Mesenchymal stem cell (in vitro differentiated cells and primary cell): ENCODE measurements around the gene GPRC5A.

Experiments
- DNase-seq: peaks from one replicate; pipeline ENCODE4 v3.0.0-alpha.2; 2013
- H2AFZ ChIP-seq: one replicate; pipeline ENCODE4 v1.6.1; 2013; ENCODE audit warnings: low read depth, mild to moderate bottlenecking, control low read depth, inconsistent platforms, low read length, moderate library complexity
- H2AK5ac ChIP-seq: 2 replicates; pipeline ENCODE4 v1.6.1; 2013; ENCODE audit warnings: low read length, moderate library complexity, mild to moderate bottlenecking, inconsistent platforms; ENCODE audit not compliant: severe bottlenecking
- H2BK120ac ChIP-seq: one replicate; pipeline ENCODE4 v1.6.1; 2013; ENCODE audit warnings: low read depth, mild to moderate bottlenecking, inconsistent platforms, low read length, moderate library complexity
- H2BK12ac ChIP-seq, 2 experiments: one replicate each; pipeline ENCODE4 v1.6.1; 2013; ENCODE audit warnings: inconsistent platforms in 2 of 2, low read length in 2 of 2, mild to moderate bottlenecking in 2 of 2, moderate library complexity in 2 of 2, control low read depth in 1 of 2
- H2BK15ac ChIP-seq: one replicate; pipeline ENCODE4 v1.6.1; 2013; ENCODE audit warnings: mild to moderate bottlenecking, low read depth, inconsistent platforms; ENCODE audit not compliant: poor library complexity, severe bottlenecking
- H2BK5ac ChIP-seq: 2 replicates; pipeline ENCODE4 v1.6.1; 2013; ENCODE audit warnings: low read depth, mild to moderate bottlenecking, low read length, control low read depth, inconsistent platforms; ENCODE audit not compliant: poor library complexity, severe bottlenecking
- H3K14ac ChIP-seq, 2 experiments: one replicate each; pipeline ENCODE4 v1.6.1; 2013; ENCODE audit warnings: inconsistent platforms in 2 of 2, low read length in 2 of 2, control low read depth in 1 of 2, mild to moderate bottlenecking in 1 of 2, moderate library complexity in 1 of 2
- H3K18ac ChIP-seq, 2 experiments: one replicate each; pipeline ENCODE4 v1.6.1; 2013; ENCODE audit warnings: inconsistent platforms in 2 of 2, low read length in 2 of 2, control low read depth in 1 of 2, low read depth in 1 of 2, mild to moderate bottlenecking in 1 of 2
- H3K23ac ChIP-seq, 2 experiments: one replicate each; pipeline ENCODE4 v1.6.1; 2013; ENCODE audit warnings: inconsistent platforms in 2 of 2, low read length in 2 of 2, mild to moderate bottlenecking in 2 of 2, moderate library complexity in 2 of 2, control low read depth in 1 of 2
- H3K27ac ChIP-seq: 2 replicates; pipeline ENCODE4 v1.5.1; 2013; ENCODE audit warnings: mild to moderate bottlenecking, moderate library complexity, low read length, control low read depth, inconsistent platforms; ENCODE audit not compliant: poor library complexity, severe bottlenecking
- H3K27me3 ChIP-seq, 2 experiments: 2 replicates each; pipeline versions ENCODE4 v1.6.1 to v1.7.0; 2013; ENCODE audit warnings: low read length in 2 of 2, mild to moderate bottlenecking in 2 of 2, moderate library complexity in 2 of 2, control low read depth in 1 of 2, inconsistent platforms in 1 of 2; ENCODE audit not compliant: control insufficient read depth in 1 of 2, insufficient read depth in 1 of 2
- H3K36me3 ChIP-seq, 2 experiments: 2 replicates each; pipeline versions ENCODE4 v1.6.1 to v1.7.0; 2013; ENCODE audit warnings: low read length in 2 of 2, control low read depth in 1 of 2, inconsistent platforms in 1 of 2, low read depth in 1 of 2, mild to moderate bottlenecking in 1 of 2; ENCODE audit not compliant: insufficient read depth in 2 of 2, control insufficient read depth in 1 of 2
- H3K4ac ChIP-seq, 2 experiments: one replicate each; pipeline ENCODE4 v1.6.1; 2013; ENCODE audit warnings: inconsistent platforms in 2 of 2, low read length in 2 of 2, mild to moderate bottlenecking in 2 of 2, moderate library complexity in 2 of 2, control low read depth in 1 of 2, low read depth in 1 of 2
- H3K4me1 ChIP-seq: 2 replicates; pipeline ENCODE4 v1.6.1; 2013; ENCODE audit warnings: low read depth, low read length, control low read depth; ENCODE audit not compliant: control insufficient read depth, insufficient read depth
- H3K4me2 ChIP-seq: 2 replicates; pipeline ENCODE4 v1.6.1; 2013; ENCODE audit warnings: low read length, mild to moderate bottlenecking, inconsistent platforms; ENCODE audit not compliant: poor library complexity, severe bottlenecking
- H3K4me3 ChIP-seq, 2 experiments: 2 replicates each; pipeline versions ENCODE4 v1.5.1 to v1.7.0; 2013; ENCODE audit warnings: low read length in 2 of 2, mild to moderate bottlenecking in 2 of 2, control low read depth in 1 of 2, low read depth in 1 of 2; ENCODE audit not compliant: insufficient read depth in 1 of 2
- H3K79me1 ChIP-seq: replicated peaks from 2 replicates; pipeline ENCODE4 v1.6.1; 2013; ENCODE audit warnings: mild to moderate bottlenecking, control low read depth, low read length, inconsistent platforms; ENCODE audit not compliant: poor library complexity, severe bottlenecking
- H3K9ac ChIP-seq: 2 replicates; pipeline ENCODE4 v1.7.0; 2013; ENCODE audit warnings: mild to moderate bottlenecking, low read length, moderate library complexity
- H3K9me3 ChIP-seq: 2 replicates; pipeline ENCODE4 v1.7.0; 2013; ENCODE audit warnings: mild to moderate bottlenecking, low read length; ENCODE audit not compliant: control insufficient read depth
- H4K8ac ChIP-seq: one replicate; pipeline ENCODE4 v1.6.1; 2013; ENCODE audit warnings: inconsistent platforms, mild to moderate bottlenecking, low read length, moderate library complexity
- H4K91ac ChIP-seq: one replicate; pipeline ENCODE4 v1.6.1; 2013; ENCODE audit warnings: mild to moderate bottlenecking, low read length, inconsistent platforms
- WGBS: methylation state at CpG from one replicate; pipeline ENCODE4 v1.1.7; 2013; ENCODE audit warnings: mixed read lengths; 5-methylcytosine and 5-hydroxymethylcytosine counted together

The GPRC5A gene

DNA sequence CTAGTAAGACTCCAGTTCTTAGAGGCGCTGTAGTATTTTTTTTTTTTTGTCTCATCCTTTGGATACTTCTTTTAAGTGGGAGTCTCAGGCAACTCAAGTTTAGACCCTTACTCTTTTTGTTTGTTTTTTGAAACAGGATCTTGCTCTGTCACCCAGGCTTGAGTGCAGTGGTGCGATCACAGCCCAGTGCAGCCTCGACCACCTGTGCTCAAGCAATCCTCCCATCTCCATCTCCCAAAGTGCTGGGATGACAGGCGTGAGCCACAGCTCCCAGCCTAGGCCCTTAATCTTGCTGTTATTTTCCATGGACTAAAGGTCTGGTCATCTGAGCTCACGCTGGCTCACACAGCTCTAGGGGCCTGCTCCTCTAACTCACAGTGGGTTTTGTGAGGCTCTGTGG lies 21.3 kb downstream of the GPRC5A start:
- H3K36me3 ChIP-seq = peaks cover 12 to 19% of the 10 kb centered on the region in 2 experiments
- H3K9ac ChIP-seq = no peak overlapping the region
- no peak overlapping the region for H2BK120ac ChIP-seq
- H3K14ac ChIP-seq = no peak overlapping the region
- no peak overlapping the region for H3K4me3 ChIP-seq
- H3K4me1 ChIP-seq = no peaks in the 10 kb centered on the region
- no peak overlapping the region for H2BK15ac ChIP-seq
- no peak overlapping the region for H4K8ac ChIP-seq
- no peak overlapping the region for H3K4ac ChIP-seq
- H3K18ac ChIP-seq = peak overlapping the region in 1 of 2 experiments; percentile 18
- H3K9me3 ChIP-seq = no peaks in the 10 kb centered on the region
- no peak overlapping the region for H2AFZ ChIP-seq
- H2BK12ac ChIP-seq = no peak overlapping the region
- no peak overlapping the region for H3K4me2 ChIP-seq
- H4K91ac ChIP-seq = no peak overlapping the region
- DNase-seq = no peak
- no peaks in the 10 kb centered on the region for H3K27me3 ChIP-seq
- 95% methylated on average over 5 of the region's 5 CpGs for WGBS
- H3K23ac ChIP-seq = no peak overlapping the region
- peaks cover 4% of the 10 kb centered on the region for H3K79me1 ChIP-seq
- H2AK5ac ChIP-seq = no peak overlapping the region
- H3K27ac ChIP-seq = no peak overlapping the region
- no peak overlapping the region for H2BK5ac ChIP-seq

- Histone ChIP-seq H3K14ac (no peak overlapping the region), H3K4me1 (no peaks in the 10 kb centered on the region), H3K79me1 (no peaks in the 10 kb centered on the region), H2AK5ac (no peak overlapping the region), H4K8ac (no peak overlapping the region), H3K27ac (no peak overlapping the region), H4K91ac (peak overlapping the region; percentile 67), H3K23ac (no peak overlapping the region), H2AFZ (no peak overlapping the region), H3K9ac (peak overlapping the region; percentile 57), H2BK15ac (no peak overlapping the region), H3K4me2 (no peak overlapping the region), H2BK5ac (no peak overlapping the region), H3K4me3 (no peak overlapping the region), H3K4ac (no peak overlapping the region), H3K27me3 (no peaks in the 10 kb centered on the region), H3K18ac (no peak overlapping the region), H2BK12ac (peak overlapping the region in 1 of 2 experiments; percentile 51), H2BK120ac (peak overlapping the region; percentile 52), H3K9me3 (no peaks in the 10 kb centered on the region), H3K36me3 (peaks cover 6 to 11% of the 10 kb centered on the region in 2 experiments)
- no peak for DNase-seq
- 77% methylated on average over 9 of the region's 10 CpGs for WGBS
Observed at GRCh38 chr12:12915656-12916055, 24.3 kb downstream of the GPRC5A start.

DNA sequence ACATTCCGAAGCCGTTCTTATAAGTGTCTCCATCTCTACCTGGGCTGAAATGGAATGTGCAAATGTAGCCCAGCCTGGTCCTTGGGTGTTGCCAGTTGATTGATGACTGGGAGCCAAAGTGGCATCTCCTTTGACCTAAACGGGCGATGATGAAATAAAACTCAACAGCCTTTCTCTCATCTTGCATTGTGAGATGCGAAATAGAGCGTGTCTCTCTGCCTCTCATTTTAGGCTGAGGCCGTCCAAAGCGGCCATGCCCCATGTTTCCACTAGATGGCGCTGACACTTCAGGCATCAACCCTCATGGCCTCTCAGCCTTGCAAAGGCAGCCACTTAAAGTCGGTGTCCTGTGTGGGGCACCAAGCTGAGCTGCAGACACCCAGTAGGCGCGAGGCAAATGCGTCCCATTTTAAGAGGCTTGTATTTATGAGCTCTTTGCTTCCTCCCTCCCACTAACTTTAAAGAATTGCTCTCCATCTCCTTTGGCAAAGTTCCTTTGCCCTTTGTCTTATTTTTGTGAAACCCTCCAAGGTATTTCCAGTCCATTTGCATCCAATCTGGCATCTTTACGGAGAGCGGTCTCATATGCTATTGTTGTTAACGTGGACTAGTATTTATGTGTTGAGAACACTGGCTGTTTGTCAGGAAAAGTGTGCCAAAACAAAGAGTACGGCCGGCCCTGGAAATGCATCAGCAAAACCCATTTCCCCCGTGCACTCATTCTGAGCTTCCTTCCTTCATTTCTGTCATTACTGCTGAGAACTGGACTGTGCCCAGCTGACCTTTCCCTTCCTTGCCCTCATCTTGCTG lies 25.0 kb downstream of the GPRC5A start:
- H2BK15ac ChIP-seq = no peak overlapping the region
- H3K23ac ChIP-seq = no peak overlapping the region
- peak overlapping the region in 1 of 2 experiments; percentile 50 for H3K4me3 ChIP-seq
- H3K4me2 ChIP-seq = no peak overlapping the region
- H2AFZ ChIP-seq = no peak overlapping the region
- DNase-seq = peak; percentile 80
- H2BK120ac ChIP-seq = no peak overlapping the region
- no peaks in the 10 kb centered on the region for H3K4me1 ChIP-seq
- no peaks in the 10 kb centered on the region for H3K79me1 ChIP-seq
- peak overlapping the region; percentile 79 for H3K9ac ChIP-seq
- H2AK5ac ChIP-seq = no peak overlapping the region
- no peak overlapping the region for H4K91ac ChIP-seq
- H3K27ac ChIP-seq = no peak overlapping the region
- H4K8ac ChIP-seq = no peak overlapping the region
- no peak overlapping the region for H3K14ac ChIP-seq
- H2BK5ac ChIP-seq = no peak overlapping the region
- H3K18ac ChIP-seq = peak overlapping the region in 1 of 2 experiments; percentile 1
- 42% methylated on average over 18 of the region's 19 CpGs for WGBS
- no peak overlapping the region for H3K4ac ChIP-seq
- H2BK12ac ChIP-seq = no peak overlapping the region
- H3K27me3 ChIP-seq = no peaks in the 10 kb centered on the region
- H3K36me3 ChIP-seq = peaks cover 6 to 11% of the 10 kb centered on the region in 2 experiments
- H3K9me3 ChIP-seq = no peaks in the 10 kb centered on the region

GRCh38 chr12:12917517-12917916 lies 26.2 kb downstream of the GPRC5A start:
- Histone ChIP-seq H3K4me2 (no peak overlapping the region), H2AK5ac (no peak overlapping the region), H4K8ac (no peak overlapping the region), H3K18ac (no peak overlapping the region), H3K27me3 (no peaks in the 10 kb centered on the region), H3K27ac (no peak overlapping the region), H4K91ac (no peak overlapping the region), H2BK15ac (no peak overlapping the region), H2BK12ac (no peak overlapping the region), H2AFZ (no peak overlapping the region), H3K14ac (no peak overlapping the region), H2BK120ac (no peak overlapping the region), H3K79me1 (no peaks in the 10 kb centered on the region), H3K4ac (no peak overlapping the region), H3K9me3 (no peaks in the 10 kb centered on the region), H3K36me3 (peaks cover 6 to 8% of the 10 kb centered on the region in 2 experiments), H3K4me3 (no peak overlapping the region), H2BK5ac (no peak overlapping the region), H3K4me1 (no peaks in the 10 kb centered on the region), H3K23ac (no peak overlapping the region), H3K9ac (peak overlapping the region; percentile 79)
- WGBS = 71% methylated on average over 1 of the region's 2 CpGs
- no peak for DNase-seq
